Fibroblast of peridontal ligament (primary cell): ENCODE data around the gene CDK5RAP2.
"Not testable (repeated sequence)": the region's sequence is repeated elsewhere in the genome, so short reads cannot be mapped to it uniquely, and the experiment has no call there.

Source experiments
- DNase-seq: peaks from one replicate; pipeline ENCODE4 v3.0.0-alpha.2; 2010; ENCODE audit errors: extremely low read depth

CDK5RAP2 gene

DNA sequence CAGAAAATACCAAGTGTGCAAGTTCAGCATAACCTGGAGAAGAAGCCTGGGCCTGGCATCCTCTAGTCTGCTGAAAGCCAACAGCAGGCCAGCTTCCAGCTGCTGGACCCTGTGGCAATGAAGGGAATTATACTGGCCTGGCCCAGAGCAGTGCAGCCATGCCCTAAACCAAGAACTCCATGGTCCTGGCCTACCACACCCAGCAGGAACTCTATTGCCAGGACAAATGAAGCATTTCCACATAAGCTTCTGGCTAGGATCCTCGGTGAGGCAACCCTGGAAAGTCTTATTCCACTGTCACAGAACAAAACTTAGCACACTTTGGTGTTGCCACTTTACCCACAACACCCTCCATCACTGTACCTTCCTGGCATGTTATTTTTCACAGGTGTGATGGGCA lies 35.5 kb downstream of the CDK5RAP2 start:
- no peak for DNase-seq

DNA sequence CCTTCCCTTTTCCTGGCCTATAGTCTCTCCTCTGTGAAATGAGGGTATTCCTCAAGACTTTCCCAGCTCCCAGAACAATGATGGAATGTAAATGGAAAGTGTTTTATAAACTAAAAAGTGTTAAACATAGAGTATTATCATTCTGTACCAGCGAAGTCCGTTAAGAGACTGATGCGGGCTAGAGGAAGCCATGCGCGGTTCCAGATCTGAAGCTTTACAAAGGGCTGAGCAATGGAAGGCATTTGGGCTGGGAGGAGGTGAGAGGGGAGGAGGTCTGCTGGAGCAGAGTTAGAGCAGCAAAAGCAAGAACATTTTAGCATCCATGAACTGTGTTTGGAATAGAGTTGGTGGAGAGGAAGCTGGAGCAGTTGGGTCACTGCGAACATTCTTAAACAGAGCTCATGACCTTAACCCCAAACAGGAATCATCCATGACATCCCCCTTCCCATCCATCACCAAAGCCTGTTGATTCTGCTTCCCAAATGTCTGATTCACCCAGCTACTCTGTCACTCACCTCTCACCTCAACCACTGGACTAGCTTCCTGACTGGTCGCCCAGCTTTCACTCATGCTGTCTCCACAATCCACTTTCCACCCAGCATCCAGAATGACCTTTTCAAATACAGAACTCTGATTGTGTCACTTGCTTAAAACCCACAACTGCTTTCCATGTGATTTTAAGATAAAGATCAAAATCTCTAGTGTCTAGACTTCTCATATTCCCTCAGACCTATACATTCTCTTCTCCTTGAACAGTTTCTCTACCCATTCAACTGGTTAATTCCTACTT lies 37.1 kb downstream of the CDK5RAP2 start:
- no peak for DNase-seq

DNA sequence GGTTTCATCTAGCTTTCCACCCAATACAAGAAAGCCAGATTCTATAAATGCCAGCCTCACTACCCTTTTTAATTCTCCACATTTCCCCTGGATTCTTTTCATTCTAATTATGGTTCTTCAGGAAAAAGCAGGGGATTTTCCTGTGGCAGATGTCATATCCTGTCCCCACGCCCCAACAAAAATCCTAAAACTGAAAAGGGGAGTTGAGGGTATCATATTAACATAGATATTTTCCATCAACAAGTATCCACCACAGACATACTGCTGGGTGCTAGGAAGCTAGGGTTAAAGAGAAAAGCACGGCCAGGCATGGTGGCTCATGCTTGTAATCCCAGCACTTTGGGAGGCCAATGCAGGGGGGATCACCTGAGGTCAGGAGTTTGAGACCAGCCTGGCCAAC lies 38.0 kb downstream of the CDK5RAP2 start:
- no peak for DNase-seq

DNA sequence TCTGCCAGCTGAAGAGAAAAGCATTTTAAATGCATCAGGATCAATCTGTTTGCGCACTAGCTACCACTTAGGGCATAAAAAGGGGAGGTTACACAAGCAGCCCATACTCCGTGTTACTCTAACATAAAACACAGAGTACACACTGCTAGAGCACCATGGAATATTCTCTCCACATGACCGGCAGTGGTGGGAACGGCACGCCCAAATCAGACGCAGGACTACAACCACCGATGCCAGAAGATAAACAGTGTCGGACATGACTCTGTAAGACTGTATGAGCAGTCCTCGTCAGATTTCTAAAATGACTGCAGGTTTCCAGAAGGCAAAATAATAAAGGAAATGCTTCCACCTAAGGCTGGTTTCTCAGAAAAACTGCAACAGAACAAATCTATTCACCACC lies 40.0 kb downstream of the CDK5RAP2 start:
- DNase-seq: peak; percentile 30

DNA sequence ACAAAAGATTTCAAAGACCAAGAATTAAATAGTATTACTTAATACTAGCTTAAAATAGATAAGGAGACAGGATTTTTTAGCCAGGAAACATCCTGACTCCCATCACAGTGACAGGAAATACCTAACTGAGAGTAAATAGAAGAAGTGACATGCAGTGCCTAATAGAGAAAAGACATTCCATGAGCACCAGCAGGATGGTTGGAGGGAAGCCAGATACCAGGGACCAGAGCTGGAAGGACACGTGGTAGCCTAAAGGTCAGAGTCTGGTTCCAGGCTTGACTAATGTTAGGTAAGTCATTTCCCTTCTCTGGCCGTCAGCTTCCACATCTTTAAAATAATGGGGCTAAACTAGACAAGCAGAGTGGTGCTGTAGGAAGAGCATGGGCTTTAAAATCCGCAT lies 41.6 kb downstream of the CDK5RAP2 start:
- DNase-seq: no peak

DNA sequence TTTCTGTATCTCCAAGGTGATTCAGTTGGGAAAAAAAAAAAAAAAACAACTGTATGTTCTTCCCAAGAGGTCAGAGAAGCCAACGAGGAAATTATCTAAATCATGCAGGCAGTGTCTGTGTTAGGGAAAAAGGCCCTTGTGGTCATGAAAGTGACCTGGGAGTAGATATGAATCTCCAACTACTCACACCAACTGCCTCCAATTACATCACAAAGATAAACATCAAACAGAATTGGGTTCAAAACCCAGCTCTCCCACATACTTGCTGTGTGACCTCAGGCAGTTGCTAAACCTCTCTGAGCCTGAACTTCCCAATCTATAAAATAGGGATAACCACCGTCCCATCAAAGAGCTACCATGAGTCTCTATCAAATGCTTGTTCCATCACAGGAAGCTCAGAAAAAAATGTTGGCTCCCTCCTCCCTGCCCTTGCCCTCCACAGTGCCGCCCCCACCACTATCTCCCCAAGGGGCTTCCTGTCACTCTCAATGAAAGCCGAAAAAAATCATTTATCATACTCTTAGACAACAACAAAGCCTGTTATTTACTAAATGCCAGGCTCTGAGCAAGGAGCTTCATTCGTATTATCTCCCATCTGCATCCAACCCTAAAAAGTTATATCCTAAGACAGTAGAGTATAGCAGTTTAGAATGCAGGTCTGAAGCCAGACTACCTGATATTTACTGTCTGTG lies 42.9 kb downstream of the CDK5RAP2 start:
- no peak for DNase-seq

DNA sequence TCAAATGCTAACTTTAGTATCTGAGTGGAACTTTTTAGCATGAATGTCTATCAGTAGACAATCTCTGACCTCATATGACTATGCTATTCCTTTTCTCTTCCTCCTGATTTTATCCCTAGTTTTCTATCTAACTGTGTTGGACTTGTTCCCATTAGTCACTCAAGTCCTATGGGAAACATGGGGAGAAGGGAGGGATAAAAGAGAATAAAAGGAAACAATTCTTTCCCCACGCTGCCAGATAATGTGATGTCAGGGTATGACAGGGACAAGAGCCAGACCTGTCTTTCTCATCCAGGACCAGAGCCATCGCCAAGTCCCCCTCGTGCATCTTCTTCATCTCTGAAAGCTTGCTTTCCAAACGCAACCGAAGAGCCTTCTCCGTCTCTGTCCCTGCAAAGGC lies 43.9 kb downstream of the CDK5RAP2 start:
- no peak for DNase-seq

DNA sequence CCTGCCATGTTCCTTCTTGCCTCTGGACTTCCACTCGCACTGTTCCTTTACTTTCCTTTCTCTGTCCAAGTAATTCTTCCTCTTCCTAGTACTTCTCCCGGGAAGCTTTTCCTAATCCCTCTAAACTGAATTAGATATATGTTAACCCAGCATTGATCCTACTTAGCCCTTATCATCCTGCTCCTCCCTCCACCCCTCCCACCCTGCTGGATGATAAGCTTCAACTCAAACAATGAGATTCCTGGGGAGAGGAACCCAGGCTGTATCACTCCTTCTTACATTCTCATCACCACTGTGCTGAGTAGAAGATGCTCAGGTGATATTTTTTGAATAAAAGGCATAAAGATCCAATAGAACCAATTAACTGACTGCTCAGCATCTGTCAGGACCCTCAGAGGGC lies 45.7 kb downstream of the CDK5RAP2 start:
- no peak for DNase-seq

DNA sequence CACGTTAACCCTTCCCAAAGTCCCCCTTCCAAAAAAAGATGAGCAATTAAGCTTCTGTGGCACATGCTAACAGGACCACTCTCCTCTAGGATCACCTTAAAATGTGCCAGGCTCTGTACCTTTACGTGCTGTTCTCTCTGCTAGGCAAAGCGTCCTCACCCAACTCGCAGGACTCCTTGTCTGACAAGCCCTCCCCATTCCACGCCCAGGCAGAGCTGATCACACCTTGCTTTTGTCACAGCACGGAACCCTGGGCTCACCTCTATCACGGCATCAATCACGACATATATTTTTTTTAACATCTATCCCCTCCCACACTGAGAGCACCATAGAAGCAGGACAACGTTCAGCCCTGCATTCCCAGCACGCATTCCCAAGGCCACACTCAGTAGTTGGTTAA lies 47.1 kb downstream of the CDK5RAP2 start:
- no peak for DNase-seq

DNA sequence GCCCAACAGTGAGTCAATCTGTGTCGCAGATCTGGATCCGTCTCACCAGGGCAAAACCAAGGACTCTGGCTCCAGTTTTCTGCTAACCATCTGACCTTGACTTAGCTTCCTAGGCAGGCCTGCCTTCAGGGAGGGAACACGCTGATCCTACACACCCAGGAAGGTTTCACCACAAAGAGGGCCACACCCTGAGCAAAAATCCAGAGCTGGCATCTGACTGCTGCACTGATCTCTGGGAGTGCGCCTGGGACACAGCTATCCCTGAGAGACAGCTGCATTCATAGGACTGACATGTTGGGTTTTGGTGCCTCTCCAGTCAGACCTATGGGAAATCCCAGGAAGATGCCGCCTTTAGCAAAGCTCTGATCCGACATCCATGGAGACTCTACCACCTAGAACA lies 47.5 kb downstream of the CDK5RAP2 start:
- peak; percentile 41 for DNase-seq

DNA sequence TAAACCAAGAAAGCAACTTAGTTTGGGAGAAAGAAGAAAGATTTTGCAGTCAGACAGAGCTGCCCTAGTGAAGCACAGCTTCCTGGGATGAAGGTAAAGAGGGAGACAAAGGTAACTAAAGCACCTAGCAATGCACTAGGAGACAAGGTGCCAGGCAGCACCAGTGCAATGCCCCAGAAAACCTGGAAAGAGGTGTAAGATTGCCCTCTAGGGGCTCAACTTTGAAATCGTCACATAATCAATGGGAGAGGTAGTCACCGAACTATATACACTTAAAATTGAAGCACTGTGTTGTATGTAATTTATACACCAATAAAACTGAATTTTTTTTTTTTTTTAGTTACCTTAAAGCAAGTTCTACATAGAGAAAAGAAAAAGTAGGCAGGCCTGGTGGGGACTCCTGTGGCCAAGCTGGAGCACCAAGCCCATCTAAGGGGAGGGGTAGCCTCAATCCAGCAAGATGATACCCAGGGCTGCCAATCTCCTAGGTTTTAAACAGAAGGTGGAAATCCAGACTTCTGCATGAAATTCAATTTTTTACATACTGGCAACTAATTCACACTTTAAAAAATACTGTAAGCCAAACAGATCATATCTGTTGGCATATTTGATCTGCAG lies 48.2 kb downstream of the CDK5RAP2 start:
- peak; percentile 44 for DNase-seq

DNA sequence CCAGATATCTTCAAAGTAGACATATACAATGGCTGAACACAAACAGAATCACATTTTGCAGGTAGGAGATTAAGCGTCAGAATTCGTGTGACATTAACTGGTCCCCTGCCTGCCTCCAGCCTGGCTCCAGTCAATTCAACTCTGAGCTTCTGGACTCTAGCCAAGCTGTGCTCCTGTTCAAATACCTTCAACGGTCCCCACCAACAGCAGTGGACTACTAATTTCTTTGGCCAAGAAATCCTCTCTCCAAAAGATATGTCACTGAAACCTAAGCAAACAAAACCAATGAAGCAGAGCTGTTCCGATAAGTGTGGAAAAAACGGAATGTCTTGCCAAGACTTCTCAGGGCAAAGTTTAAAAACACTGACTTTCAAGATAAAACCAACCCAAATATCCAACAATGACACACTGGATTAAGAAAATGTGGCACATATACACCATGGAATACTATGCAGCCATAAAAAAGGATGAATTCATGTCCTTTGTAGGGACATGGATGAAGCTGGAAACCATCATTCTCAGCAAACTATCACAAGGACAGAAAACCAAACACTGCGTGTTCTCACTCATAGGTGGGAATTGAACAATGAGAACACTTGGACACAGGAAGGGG lies 49.6 kb downstream of the CDK5RAP2 start:
- DNase-seq: not testable (repeated sequence)

DNA sequence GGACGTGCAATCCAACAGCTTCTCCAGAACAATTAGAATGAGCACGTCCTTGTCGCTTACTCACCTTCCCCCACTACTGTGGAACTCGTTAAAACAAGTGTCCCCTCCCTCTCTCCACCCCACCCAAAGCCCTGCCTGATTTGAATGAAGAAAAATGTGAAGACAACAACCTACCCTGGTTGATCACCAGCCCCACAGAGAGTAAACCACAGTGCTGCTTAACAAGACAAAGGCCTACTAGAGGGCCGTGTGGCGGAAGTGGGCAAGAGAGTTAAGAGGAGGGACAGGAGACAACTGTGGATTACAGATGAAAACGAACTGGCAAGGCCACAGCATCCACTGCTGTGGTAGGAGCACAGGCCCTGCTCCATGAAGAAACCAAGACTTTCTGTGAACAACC lies 51.1 kb downstream of the CDK5RAP2 start:
- no peak for DNase-seq

DNA sequence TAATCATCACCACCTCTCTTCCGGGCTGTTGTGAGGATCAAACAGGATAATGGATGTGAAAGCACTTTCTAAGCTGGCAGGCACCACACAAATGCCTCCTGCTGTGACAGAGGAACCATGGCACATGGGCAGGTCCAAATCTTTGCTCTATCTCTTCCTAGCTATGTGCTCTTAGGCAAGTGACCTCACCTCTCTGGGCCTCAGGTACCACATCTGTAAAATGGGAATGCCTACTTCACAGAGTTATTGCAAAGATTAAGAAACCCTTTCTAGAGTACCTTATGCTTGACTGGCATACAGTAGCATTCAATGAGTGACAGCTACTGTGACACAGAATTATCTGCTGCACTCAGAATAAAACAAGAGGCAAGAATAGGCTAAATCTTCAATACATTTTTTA lies 51.6 kb downstream of the CDK5RAP2 start:
- no peak for DNase-seq

DNA sequence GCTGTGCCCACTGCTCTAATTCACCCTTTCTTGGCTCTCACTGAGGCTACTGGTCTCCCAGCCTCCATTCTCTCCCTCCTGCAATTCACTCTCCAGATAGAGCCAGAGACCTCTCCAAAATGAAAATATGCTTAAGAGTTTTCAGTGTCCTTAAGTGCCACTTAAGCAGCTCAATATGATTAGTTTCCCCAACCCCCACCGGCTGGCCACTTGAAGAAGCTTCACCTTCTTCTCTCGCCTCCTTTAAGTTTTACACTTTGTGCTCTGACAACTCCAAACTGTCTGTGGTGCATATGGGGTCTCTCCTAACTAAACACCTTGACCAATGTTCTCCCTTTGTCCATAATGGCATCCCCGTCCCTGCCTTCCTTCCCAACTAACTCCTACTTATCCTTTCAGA lies 53.4 kb downstream of the CDK5RAP2 start:
- DNase-seq: no peak

DNA sequence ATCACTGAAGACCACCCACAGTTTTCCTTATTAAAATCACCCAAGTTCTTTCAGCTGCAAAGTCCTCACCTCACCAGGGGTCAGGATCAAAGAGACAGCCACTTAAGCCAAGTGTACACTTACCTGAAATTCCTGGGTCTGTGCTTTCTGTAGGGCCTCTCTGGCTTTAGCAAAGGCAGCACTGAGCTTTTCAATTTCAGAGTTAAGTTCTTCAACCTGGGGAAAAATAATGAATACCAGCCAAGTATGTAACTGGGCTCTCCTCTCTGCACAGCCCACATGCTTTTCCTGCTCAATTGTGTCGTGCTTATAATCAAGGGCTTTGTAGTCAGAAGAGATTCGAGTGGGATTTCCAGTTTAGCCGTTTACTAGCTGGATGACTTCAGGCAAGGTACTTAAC lies 55.1 kb downstream of the CDK5RAP2 start:
- DNase-seq: no peak

DNA sequence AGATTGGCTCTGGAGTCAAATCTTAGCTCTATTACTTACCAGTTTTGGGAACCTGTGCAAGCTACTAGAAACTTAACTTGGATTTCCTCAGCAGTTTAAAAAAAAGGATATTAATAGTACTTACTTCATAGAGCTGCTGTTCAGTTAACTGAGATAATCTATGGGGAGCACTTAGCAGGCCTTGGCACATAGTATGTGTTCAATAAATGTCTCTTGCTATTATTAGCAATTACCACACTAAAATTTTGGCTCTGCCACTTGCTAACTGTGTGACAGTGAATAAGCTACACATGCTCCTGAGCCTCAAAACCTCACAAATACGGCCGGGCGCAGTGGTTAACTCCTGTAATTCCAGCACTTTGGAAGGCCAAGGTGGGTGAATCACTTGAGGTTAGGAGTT lies 55.9 kb downstream of the CDK5RAP2 start:
- DNase-seq: no peak

DNA sequence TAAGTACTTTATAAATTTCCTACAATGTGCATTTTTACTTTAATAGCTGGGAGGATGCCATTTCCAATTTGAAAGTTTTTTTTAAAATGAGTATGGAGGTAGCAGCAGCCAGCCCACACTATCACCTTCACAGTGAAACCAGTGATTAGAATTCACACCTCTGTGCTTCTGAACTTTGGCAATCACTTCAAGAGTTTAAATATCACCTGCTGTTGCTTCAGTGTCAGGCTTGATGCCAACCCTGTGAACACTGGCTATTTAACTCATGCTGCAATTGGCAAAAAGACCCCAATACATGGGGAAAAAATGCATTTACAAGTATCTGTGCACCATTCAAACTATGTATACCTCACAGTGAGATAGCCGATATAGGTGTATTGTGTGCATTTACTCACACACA lies 57.4 kb downstream of the CDK5RAP2 start:
- DNase-seq: no peak

DNA sequence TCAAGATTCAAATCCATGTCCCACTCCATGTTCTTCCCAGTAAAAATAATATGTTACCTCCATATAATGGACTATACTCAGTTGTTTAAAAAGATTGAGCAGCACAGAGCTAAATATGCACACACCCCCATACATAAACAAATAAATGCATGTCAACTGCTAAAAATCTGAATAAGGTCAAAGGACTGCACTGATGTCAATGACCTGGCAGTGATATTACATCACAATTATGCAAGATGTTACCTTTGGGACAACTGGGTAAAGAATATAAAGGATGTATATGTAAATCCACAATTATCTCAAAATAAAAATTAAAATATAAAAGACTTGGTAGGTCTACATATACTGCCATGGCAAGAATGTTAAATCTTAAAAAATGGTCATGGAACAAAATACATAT lies 57.9 kb downstream of the CDK5RAP2 start:
- no peak for DNase-seq

DNA sequence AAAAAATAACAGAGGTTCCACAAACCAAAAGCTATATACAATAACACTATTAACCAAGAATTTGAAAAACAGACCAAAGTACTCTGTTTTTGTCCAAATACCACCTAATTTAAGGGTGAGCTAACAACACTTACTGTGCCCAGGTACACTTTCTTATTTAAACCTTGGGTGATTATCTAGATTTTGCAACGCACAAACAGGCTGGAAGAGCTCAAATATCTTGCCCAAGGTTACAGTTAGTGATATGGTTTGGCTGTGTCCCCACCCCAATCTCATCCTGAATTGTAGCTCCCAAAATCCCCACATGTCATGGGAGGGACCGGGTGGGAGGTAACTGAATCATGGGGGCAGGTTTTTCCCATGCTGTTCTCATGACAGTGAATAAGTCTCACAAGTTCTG lies 58.9 kb downstream of the CDK5RAP2 start:
- no peak for DNase-seq

DNA sequence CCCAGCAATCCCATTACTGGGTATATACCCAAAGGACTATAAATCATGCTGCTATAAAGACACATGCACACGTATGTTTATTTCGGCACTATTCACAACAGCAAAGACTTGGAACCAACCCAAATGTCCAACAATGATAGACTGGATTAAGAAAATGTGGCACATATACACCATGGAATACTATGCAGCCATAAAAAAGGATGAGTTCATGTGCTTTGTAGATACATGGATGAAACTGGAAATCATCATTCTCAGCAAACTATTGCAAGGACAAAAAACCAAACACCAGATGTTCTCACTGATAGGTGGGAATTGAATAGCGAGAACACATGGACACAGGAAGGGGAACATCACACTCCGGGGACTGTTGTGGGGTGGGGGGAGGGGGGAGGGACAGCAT lies 64.0 kb downstream of the CDK5RAP2 start:
- not testable (repeated sequence) for DNase-seq

DNA sequence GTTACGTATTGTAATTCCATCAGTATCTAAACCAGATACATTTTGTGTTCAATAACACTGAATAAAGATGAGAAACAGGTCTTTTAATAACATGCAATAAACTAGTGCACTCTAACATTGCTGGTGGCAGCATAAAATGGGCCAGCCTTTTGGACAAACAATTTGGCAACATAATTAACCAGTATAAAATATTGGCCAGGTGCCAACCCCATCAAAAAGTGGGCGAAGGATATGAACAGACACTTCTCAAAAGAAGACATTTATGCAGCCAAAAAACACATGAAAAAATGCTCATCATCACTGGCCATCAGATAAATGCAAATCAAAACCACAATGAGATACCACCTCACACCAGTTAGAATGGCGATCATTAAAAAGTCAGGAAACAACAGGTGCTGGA lies 64.5 kb downstream of the CDK5RAP2 start:
- not testable (repeated sequence) for DNase-seq

DNA sequence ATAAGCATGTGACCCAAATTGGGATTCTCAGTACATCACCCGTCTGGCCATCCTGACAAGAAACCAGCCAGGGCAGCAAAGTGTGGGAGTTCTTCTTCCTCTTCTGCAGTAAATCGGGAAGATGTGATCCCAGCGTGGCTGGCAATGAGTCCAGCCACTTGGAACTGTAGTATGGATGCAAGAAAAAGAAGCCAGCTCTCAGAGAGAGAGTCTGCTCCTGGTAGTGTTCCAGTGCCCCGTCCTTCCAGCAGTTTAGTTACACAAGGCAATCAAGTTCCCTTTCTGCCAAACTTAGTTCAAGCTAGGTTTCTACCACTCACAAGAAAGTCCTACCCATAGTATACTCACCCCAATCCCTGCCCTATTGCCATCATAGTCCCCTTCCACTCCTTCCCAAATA lies 65.6 kb downstream of the CDK5RAP2 start:
- DNase-seq: no peak
